Heart left ventricle (tissue), 16 donors: ENCODE results near the gene INHBA. TPM values are rescaled to one million over a fixed set of nuclear protein-coding genes. Genes with fewer than 3 reads are reported as not detected.

ENCODE experiments used
- ATAC-seq, 4 donors: fragments of 200-7000 bp; cut with Tn5 transposase; one replicate each; pipeline ENCODE4 v1.9.1; 2020 to 2022; ENCODE audit warnings: moderate library complexity in 4 of 4, mild to moderate bottlenecking in 3 of 4, moderate number of reproducible peaks in 1 of 4
- DNase-seq, 5 donors: peaks; one replicate each; pipeline ENCODE4 v3.0.0-alpha.2; 2020
- H3K27ac ChIP-seq, 12 donors: fragments of 200-600 bp; sonication (generic) in 4 of 12; one replicate each; pipeline versions ENCODE4 v1.5.0 to v1.8.0; 2016 to 2022; ENCODE audit warnings: mild to moderate bottlenecking in 2 of 12
- H3K27me3 ChIP-seq, 9 donors: fragments of 200-600 bp; sonication (generic) in 2 of 9; one replicate each; pipeline versions ENCODE4 v1.5.1 to v1.8.0; 2016 to 2022; ENCODE audit warnings: mild to moderate bottlenecking in 3 of 9
- H3K36me3 ChIP-seq, 9 donors: fragments of 200-600 bp; sonication (generic) in 2 of 9; one replicate each; pipeline versions ENCODE4 v1.5.0 to v1.8.0; 2018 to 2022; ENCODE audit warnings: mild to moderate bottlenecking in 2 of 9
- H3K4me1 ChIP-seq, 12 donors: fragments of 200-600 bp; sonication (generic) in 4 of 12; one replicate each; pipeline versions ENCODE4 v1.5.0 to v1.8.0; 2016 to 2022; ENCODE audit warnings: mild to moderate bottlenecking in 3 of 12
- H3K4me3 ChIP-seq, 12 donors: fragments of 200-600 bp; sonication (generic) in 4 of 12; one replicate each; pipeline versions ENCODE4 v1.5.0 to v1.8.0; 2017 to 2022; ENCODE audit warnings: mild to moderate bottlenecking in 9 of 12, moderate library complexity in 4 of 12
- H3K9me3 ChIP-seq, 12 donors: fragments of 200-600 bp; sonication (generic) in 4 of 12; one replicate each; pipeline versions ENCODE4 v1.5.0 to v1.8.0; 2016 to 2022; ENCODE audit warnings: mild to moderate bottlenecking in 1 of 12
- POLR2A ChIP-seq, 2 donors: fragments of 450-650 bp; IDR thresholded peaks; one replicate each; pipeline ENCODE4 v1.6.1; 2017; ENCODE audit warnings: antibody characterized with exemption in 2 of 2, mild to moderate bottlenecking in 2 of 2, moderate library complexity in 2 of 2
- WGBS, 4 donors: extraction: QIAGEN DNeasy Blood & Tissue Kit in 2 of 4; methylation state at CpG; one replicate each; pipeline versions ENCODE4 v1.1.5 to v1.1.7; 2013 to 2018; 5-methylcytosine and 5-hydroxymethylcytosine counted together
- intact Hi-C, 10 donors: fragments of 100-400 bp; cut with DNase I; formaldehyde crosslinking; loops; one replicate each; pipeline versions ENCODE4 v1.11.1 to v1.14.2; 2022
- long read RNA-seq, 3 donors: library from polyadenylated mRNA; unstranded; transcript quantifications; one replicate each; pipeline ENCODE4 v2.0.0, GENCODE V29; 2020 to 2021
- polyA plus RNA-seq, 2 donors: library from polyadenylated mRNA; stranded (reverse); fragments of 200-250 nt; gene quantifications; one replicate each; pipeline ENCODE4 v1.2.3, GENCODE V29; 2013
- total RNA-seq, 9 donors: library from RNA; depleted of rRNA in 2 of 9; stranded (reverse); fragments of >200 nt in 2 of 9; fragmentation: NEBNext Ultra II Directional in 3 of 9; extraction: Animal tissue kit (Norgen Biotek cat#: 25700) in 3 of 9; gene quantifications; one replicate each; pipeline versions ENCODE4 v1.1.0 to v1.2.4, GENCODE V29; 2016 to 2023
- TF ChIP-seq, protein P1 (sequence below), 12 donors: fragments of 200-600 bp; sonication (generic) in 4 of 12; IDR thresholded peaks; one replicate each; pipeline versions ENCODE4 v1.5.0 to v1.8.0; 2018 to 2022; ENCODE audit warnings: antibody characterized with exemption in 12 of 12, mild to moderate bottlenecking in 5 of 12
- donor health status: ischemic (EF 13 %, LVEDD 7.1; RV severe dilation, severe dysfunction).
- donor health status: healthy with polysubstance abuse.
- donor health status: DM: no; HTN: yes; CAD: no.
- donor health status: DM: no; HTN: no; CAD: no.
- donor health status: ischemic (EF 25% LVEDD 6.9; RV normal size, moderate dysfunction).
- donor health status: ischemic (EF 25% LVEDD 5.7; RV mildly dilated, moderate dysfunction).
- donor health status: healthy.
- donor health status: DM: yes; HTN: yes; CAD: no.
- donor health status: ischemic (EF 35%, LVEDD 5.7; RV mildly dilated, moderate dysfunction).
- donor health status: nonischemic (EF 11% LVEDD 7.7; RV severe dilation, severe dysfunction).
- donor health status: DM: yes; HTN: yes; CAD: no.
- donor health status: PGD.
- donor health status: ischemic (EF 29% LVEDD 5.4; RV normal size, mild dysfunction).
- donor health status: nonischemic (EF 23%, LVEDD 6.1; RV moderate dilation, normal function).

The INHBA gene
- total RNA-seq (1 to 10 TPM in 5 of 9 donors, under 1 TPM in 4; 0.19 to 7.5 (median 1.6) TPM), polyA plus RNA-seq (1 to 10 TPM in 1 of 2 donors, under 1 TPM in 1; 0.39 to 2.8 TPM)
- long read RNA-seq, donor 1, partial matches to known transcripts: 0 of 2 reads
- long read RNA-seq, donor 1, other reads (novel, unspliced or antisense): 0 of 2 reads
- long read RNA-seq, donor 2, partial matches to known transcripts: 0 of 1 reads
- long read RNA-seq, donor 2, other reads (novel, unspliced or antisense): 0 of 1 reads
- long read RNA-seq, donor 3: 0 reads

DNA sequence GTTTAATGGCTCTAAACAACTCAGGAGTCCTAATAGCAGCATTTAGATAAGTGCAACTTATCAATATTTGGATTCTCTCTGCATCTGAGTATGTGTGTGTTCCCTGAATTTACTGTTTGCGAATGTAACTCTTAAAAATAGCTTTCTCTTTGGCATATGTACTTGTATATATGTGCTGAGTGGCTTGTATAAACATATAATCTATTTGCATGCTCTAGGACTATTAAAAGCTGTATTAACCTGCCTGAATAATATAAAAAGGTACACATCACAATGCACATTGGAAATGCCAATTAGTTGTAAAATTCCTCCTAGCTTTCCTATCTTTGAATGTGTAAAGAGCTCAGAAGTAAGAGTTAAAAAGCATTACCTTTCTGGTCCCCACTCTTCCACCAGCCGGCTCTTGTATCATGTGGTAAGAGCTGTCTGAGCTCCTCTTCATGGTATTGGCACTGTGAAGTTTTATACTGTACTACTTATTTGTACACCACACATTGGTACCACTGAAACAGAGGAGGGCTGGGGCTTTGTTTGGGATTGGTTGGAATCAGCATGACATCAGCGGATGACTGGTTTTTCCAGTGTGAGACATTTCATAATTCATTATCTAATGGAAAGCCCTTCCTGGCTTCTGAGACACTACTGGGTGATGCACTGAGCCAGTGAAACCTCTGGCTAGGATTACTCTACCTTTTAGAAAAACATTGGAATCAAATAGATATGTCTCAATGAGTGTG is at the start of gene INHBA:
Gene INHBA, minus strand, starts transcription at position 456 of the 737 bp plus-strand sequence. CDS start 2,716 bp downstream, outside the sequence.
- 64 to 82% (median 74%) methylated on average over 3 of the region's 3 CpGs for WGBS, 4 donors
- peaks cover 0 to 29% (median 13%) of the 10 kb centered on the region in 12 donors for H3K4me1 ChIP-seq
- H3K27me3 ChIP-seq: peaks cover 0 to 7% (median 0%) of the 10 kb centered on the region in 9 donors

DNA sequence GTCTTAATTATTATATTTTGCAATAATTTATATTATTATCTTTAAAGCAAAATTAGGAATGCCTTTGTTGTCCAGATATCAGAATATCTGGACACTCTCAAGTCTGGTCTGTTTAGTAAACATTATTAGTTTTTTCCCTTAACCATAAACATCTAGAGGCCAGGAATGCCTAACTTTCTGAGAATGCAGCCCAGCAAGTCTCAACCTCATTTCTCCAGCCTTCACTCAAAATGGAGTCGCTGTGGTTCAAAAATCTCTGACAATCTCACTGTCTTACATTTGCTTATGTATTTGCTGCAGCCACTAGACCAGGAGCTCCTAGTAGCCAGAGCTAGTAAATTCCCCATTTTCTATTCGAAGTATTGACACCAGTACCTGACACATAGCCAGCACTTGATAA is 49.7 kb upstream of the INHBA start:
- ATAC-seq (no peak), DNase-seq (no peak)
- 80 to 90% (median 85%) methylated on average over 2 of the region's 2 CpGs for WGBS, 4 donors
- intact Hi-C loops: no loop called here
- H3K4me3 ChIP-seq: no peak overlapping the region
- no peaks in the 10 kb centered on the region for H3K27me3 ChIP-seq
- TF ChIP-seq, protein P1, sequence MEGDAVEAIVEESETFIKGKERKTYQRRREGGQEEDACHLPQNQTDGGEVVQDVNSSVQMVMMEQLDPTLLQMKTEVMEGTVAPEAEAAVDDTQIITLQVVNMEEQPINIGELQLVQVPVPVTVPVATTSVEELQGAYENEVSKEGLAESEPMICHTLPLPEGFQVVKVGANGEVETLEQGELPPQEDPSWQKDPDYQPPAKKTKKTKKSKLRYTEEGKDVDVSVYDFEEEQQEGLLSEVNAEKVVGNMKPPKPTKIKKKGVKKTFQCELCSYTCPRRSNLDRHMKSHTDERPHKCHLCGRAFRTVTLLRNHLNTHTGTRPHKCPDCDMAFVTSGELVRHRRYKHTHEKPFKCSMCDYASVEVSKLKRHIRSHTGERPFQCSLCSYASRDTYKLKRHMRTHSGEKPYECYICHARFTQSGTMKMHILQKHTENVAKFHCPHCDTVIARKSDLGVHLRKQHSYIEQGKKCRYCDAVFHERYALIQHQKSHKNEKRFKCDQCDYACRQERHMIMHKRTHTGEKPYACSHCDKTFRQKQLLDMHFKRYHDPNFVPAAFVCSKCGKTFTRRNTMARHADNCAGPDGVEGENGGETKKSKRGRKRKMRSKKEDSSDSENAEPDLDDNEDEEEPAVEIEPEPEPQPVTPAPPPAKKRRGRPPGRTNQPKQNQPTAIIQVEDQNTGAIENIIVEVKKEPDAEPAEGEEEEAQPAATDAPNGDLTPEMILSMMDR (IDR thresholded peaks at IDR 0.05): no peak
- no peak overlapping the region for H3K27ac ChIP-seq
- no peaks in the 10 kb centered on the region for H3K4me1 ChIP-seq
- H3K36me3 ChIP-seq: no peaks in the 10 kb centered on the region
- peaks cover 0 to 31% (median 13%) of the 10 kb centered on the region in 12 donors for H3K9me3 ChIP-seq

More for the DNA sequence above, at the start of gene INHBA:
- peak in 3 of 4 donors; percentile 9 to 41 (median 37) for ATAC-seq
- intact Hi-C loops: loop anchor here in 8 of 10 donors (5.0 to 10.0 kb wide), 5 partner anchors 688 to 1468 kb away; no protein-coding TSS in a partner anchor
- peak within 1 kb of the TSS in 7 of 12 donors; percentile 14 to 75 (median 51) for H3K27ac ChIP-seq
- no peaks in the 10 kb centered on the region for H3K9me3 ChIP-seq
- DNase-seq: peak in 1 of 5 donors; percentile 36
- TF ChIP-seq, protein P1 (IDR thresholded peaks at IDR 0.05): no peak
- no peak for TF ChIP-seq POLR2A (IDR thresholded peaks at IDR 0.05)
- no peaks in the 10 kb centered on the region for H3K36me3 ChIP-seq
- H3K4me3 ChIP-seq: peak within 1 kb of the TSS in 7 of 12 donors; percentile 16 to 68 (median 53)

DNA sequence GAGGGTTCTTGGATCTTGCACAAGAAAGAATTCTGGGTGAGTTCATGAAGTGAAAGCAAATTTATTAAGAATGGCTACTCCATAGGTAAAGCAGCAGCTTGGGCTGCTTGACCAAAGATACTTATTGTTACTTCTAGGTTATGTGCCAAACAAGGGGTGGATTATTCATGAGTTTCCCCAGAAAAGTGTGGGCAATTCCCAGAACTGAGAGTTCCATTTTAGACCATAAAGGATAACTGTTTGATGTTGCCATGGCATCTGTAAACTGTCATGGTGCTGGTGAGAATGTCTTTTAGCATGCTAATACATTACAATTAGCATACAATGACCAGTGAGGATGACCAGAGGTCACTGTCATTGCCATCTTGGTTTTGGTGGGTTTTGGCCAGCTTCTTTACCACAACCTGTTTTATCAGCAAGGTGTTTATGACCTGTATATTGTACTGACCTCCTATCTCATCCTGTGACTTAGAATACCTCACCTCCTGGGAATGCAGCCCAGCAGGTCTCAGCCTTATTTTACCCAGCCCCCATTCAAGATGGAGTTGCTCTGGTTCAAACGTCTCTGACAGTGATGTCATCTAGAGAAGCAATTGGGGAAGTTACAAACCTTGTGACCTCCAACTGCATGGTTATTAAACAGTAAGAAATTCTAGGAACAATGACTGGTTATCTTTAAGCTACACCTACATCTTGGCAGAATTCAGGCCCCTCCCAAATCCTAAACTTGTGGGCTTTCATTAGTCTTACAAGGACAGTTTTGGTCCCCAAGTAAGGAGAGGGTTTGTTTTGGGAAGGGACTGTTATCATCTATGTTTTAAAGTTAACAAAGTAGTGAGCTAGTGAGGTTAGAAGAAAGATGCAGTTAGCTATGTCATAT is 48.0 kb upstream of the INHBA start:
- Histone ChIP-seq H3K9me3 (peaks cover 0 to 17% (median 8%) of the 10 kb centered on the region in 12 donors), H3K36me3 (no peaks in the 10 kb centered on the region), H3K4me1 (no peaks in the 10 kb centered on the region), H3K27ac (no peak overlapping the region), H3K4me3 (no peak overlapping the region), H3K27me3 (no peaks in the 10 kb centered on the region)
- DNase-seq (no peak), ATAC-seq (no peak)
- no peak for TF ChIP-seq POLR2A (IDR thresholded peaks at IDR 0.05)
- TF ChIP-seq, protein P1 (IDR thresholded peaks at IDR 0.05): no peak
- intact Hi-C loops: no loop called here
- WGBS, 4 donors: 42 to 67% (median 52%) methylated on average over 1 of the region's 1 CpG
